ENCODE measurements around the gene MBL2.
A peak's percentile ranks its signal among the peaks of the same experiment; 100 is the strongest.

The MBL2 gene

DNA sequence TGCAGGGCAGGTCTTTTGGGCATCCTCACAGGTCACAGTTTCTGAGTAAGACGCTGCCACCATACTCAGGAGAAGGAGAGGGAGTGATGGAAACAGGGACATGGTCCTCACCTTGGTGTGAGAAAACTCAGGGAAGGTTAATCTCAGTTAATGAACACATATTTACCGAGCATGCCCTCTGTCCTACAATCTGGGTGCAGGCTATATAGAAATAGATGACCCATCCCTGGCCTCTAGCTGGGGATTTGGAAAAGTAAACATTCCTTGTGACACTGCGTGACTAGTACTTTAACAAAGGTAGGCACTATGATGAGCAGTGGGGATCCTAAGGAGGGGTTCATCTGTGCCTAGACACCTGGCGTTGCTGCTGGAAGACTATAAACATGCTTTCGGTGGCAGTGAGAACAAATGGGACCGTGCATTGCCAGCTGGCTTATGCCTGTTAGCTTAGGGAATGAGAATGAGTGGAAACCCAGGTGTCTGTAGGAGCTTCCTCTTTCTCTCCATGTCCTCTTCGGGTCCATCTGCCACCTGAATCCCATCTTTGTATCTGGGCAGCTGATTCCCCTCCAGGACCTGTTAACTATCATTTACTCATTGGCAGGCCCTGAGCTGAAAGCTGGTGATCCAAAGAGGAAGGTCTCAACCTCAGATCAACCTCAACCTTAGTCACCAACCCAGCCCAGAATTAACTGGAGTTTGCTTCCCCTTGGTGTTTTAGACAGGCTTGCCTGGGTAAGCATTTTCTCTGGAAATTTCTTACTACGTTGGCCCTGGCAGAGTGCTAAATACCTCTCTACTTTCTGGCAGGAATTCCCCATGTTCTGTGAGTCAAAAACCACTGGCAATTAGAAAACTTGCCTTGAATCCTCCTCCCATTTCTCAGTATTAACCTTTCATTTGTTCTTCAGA is 794 bp downstream of the MBL2 start:
- no peak for DNase-seq

DNA sequence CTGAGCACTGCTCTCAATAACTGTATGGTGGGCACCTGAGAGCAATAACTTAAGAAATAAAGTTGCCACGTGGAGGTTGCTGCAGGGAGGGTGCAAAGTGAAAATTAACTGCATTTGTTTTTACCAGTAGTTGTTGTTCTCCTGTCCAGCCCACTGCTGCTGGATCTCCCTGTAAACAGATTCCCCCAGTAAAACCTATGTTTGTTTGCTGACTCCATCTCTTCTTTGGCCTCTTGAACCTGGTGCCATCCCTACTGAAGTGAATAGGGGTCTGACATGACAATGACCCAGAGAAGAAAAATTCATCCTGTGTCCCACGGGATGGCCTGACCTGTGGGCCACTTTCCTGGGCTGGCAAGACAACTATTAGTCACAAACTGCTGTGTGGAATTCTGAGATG is 1.7 kb downstream of the MBL2 start:
- no peak for DNase-seq

DNA sequence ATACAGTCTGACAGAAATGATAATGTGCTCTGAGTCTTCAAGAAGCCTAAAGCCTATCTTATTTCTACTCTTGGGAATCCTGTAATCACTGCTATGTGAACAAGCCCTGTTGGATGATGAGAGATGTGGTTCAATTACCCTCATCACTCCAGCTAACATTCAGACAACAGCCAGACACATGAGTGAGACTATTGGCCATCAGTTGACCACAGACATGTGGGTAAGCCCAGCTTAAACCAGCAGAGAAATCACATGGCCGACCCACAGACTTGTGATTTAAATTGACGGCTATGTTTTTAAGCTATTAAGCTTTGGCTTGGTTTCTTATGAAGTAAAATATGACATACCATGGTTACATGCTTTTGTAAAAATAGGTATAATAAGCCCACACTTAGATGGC is 2.6 kb downstream of the MBL2 start:
- DNase-seq = no peak

DNA sequence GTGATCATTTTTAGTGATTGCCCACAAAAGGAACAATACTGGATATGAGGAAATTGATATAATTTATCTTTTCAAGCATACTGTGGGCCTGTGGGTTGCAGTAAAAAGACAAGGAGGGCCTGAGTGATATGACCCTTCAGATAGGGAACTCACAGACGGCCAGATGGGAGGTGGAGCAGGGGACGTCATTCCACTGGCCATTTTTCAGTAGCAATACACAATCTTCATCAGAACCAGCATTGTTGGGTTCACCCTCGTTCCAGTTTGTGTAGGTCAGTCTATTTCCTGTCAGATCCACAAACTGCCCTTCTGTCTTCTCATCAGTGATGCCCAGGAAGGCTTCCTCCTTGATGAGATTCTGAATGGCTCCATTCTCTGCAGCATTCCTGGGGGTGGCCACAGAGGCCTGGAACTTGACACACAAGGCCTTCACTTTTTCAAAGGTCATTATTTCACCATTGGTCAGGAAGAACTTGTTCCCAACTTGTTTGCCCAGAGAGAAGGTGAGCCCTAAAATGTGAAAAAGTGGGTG is 4.5 kb downstream of the MBL2 start:
- no peak for DNase-seq

DNA sequence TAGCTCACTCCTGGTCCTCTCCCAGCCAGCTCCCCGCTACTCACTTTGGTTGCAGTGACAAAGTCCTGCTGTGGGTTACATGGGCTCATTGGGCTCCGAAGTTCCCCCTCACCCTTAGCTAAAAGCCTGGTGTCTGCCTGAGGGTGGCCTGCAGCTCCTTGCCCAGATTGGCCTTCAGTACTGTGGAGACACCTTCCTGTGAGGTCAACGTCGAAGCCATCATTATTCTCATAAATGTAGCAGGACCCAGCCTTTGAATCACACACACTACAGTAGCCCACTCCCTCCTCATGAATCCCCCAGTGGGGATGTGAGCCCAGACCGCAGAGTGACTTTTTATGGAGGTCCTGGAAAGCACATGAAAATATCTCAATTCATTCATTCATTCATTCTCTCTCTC is 10.5 kb downstream of the MBL2 start:
- DNase-seq = no peak

DNA sequence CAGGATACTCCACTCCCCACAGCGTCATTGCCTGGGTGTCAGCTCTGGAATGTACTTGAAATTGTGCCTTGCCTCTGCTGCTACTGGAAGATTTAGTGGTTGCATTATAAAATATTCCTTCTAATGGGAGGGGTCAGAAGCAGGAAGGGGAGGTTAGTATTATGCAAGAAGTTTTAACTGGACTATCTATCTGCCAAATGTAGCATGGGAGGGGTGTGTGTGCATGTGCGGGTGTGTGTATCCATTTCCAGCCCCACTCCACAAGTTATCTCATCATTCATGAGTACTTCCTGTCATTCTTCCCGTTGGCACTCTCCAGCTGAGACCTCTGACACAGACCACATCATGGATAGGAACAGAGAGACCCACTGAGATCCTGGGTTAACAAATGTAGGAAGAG is 13.4 kb downstream of the MBL2 start:
- no peak for DNase-seq

DNA sequence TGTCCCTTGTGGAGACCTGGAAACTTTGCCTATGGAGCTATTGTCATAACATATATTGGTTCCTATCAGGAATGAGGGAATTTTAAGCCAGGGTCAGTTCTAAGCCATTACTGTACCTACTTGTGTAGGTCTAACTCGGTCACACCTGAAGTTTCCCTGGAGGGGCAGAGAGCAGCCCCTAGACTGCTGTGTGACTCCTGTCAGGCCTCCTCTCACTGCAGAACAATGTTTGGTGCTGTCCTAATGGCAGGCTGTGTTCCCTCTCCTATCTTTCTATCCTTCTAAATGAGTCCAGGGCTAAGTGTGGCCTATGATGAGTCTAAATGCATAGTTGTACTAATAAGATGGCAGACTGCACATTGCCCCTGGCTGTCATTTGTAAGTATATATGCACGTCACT is 14.2 kb downstream of the MBL2 start:
- DNase-seq = no peak

DNA sequence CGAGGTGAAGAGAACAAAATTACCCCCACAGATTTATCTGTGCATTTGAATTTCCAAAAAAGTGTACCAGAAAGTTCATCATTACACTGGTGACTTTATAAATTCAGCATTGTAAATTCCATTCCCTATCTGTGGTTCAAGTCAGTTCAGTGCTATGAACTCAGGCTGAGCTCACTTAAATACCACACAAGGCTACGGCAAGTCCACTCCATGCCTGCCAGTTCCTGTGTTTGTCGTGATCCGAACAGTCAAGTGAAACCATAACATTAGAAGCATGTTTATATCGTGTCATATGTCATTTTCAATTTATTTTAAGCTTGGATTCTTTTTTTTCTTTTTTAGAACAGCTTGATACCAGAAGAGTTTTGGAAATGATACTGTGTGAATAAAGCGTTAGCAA is 14.8 kb downstream of the MBL2 start:
- no peak for DNase-seq

DNA sequence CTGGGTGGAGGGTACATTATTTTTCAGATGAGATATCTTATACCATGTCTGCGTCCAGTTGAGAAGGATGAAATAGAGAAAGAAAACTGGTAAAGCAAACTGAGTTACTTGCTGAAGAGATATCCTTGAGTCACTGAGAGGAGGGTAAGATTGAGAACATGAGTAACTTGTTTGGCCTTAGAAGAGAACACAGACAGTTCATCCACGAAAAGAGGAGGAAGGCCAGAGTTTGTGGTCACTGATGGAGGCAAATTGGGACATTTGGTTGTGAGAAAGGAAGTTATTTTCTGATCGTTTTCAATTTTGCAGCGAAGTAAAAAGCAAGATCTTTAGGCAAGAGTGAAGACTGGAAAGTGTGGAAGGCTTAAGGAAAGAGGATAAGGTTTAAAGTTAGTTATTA is 15.6 kb downstream of the MBL2 start:
- no peak for DNase-seq

DNA sequence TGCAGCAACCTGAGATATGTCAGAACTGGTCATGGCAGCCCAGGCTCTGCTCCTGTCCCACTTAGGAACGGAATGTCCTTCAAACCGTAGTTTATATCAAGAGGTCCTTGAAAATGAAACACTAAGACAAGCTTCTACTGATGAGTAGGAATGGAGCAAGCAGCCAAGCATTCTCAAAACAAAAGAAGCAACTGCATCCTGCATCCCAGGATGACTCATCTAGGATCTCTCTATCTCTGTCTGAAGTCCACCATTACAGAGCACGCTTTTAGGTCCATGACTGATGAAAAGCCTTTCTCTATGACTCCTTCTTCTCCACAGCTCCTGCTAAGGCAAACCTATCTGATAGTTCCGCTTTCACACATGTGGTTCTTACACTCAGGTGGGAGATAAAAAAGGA is 16.3 kb downstream of the MBL2 start:
- no peak for DNase-seq

DNA sequence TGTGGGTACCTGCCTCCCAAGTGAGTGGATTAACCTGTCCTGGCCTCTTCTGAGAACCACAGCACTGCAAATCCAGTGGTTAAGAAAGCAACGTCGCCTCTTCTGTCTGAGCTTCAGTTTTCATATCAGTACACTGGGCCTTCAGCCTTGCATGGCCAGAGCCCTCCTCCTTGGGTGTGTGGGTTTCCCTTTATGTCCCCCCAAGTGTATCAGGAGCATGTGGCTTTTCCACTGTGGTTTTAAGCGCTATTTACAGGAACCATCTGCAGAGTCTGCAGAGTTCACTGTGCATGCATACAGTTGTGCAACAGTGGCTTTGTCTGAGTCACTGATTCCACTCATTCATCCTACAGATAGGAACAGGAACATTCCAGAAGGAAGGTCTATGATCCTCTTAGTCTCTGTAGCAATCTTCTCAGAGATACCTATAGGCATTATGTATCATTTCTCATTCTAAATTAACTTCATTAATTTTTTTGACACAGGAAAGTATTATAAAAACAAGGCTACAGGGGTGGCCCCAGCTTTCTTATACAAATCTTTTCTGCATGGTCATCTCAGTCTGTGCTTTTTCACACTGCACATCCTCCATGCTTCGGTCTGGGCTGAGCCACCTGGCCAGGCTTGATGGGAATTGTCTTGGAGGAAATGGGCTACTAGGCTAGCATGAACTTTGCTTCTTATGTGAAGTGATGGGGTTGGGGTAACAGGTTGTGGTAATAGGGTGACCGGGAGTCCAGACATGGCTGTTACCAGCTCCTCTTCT is 17.1 kb downstream of the MBL2 start:
- peak; percentile 3 for DNase-seq

DNA sequence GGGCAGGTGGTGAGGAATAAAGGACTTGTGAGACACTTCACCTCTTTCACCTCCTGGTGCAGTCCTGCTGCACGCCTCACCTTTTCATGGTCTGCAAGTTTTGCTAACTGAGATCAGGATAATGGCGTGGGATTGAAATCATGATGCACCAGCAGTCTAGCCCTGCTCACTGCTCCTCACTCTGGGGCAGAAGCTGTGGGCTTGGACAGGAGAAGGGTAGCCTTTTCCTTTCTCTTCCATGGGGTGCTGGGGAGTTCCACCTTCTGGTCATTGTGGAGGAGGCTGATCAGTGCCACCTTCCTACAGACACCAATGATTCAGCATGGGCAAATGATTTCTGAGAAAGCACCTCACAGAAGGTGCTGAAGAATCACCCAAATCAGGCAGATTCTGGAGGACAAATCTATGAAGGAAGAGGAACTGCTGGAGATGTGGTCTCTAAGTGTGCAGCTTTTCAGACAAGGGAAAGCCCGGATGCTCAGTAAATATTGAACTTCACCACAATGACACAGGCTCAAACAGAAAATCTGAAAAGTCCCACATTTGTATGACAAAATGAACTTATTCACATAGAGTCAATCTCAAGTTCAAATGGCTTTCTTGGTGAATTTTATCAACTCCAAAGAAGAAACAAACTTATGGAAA is 19.7 kb downstream of the MBL2 start:
- DNase-seq = no peak

DNA sequence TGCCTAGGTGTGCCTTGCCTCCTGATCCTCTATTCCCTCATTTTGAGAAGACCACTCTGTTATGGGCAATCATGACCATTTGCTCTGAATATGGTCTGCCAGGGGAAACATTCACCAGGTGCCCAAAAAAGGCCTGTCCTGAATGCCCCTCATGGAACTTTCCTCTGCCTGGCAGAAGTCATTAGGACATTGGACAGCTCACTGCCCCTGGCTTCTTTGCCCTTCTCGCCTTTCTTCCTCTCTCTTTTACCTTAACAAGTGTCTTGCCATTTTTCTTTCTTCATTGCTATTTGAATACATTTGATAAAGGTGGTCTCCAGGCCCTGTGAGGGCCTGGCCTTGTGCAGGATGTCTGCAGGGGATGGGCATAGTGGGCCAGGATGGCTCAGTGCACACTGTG is 20.3 kb downstream of the MBL2 start:
- no peak for DNase-seq

DNA sequence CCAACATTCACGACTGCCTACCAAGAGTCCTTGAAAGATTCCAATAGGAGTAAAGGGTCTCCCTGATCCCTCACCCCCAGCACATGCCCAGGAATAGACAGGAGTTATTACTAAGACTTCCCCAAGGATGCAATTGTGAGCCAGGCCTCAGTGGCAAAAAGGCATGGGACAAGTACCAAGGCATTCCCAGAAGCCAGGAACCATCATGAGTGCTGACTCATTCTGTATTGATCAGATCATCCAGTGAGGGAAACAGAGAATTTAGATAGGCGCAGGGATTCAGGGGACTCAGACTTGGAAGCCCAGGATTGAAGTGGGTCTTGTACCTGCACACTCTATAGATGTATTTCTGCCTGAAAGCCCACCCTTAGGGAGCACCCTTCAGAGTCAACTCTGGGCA is 21.2 kb downstream of the MBL2 start:
- no peak for DNase-seq

DNA sequence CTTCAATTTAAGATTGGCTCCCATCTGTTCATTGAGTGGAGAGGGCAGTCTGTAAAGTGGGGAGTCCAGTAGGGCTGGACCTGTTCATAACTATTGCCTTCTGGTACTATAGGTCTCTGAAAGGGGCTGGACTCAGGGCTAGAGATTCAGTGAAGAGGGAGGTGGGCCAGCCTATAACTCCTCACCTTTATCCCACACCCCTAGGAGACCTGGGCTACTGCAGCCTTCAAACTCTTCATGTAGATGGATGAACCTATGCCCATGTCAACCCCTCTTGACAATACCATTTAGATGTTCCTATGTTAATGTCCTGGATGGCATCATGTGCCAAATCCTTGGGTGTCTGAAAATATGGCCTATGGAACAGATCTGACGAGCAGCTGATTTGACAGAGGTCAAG is 22.0 kb downstream of the MBL2 start:
- DNase-seq = no peak

DNA sequence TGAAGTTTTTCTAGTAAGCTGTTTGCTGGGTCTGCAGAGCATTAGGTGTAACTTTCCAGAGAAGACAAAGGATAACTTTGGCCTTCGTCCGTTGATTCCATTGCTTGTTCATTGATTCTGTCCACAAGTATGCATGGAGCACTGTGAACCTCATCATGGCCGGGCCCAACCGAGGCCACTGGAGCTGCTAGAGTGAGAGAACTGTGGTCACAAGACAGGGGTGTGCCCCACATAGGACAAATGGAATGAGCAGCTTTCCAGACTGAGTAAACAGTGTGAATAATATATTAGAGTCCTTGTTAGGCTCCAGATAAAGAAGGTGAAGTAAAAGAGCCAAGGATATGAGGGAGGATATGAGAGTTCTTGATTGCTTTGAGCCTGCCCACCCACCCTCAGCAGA is 24.9 kb downstream of the MBL2 start:
- no peak for DNase-seq

DNA sequence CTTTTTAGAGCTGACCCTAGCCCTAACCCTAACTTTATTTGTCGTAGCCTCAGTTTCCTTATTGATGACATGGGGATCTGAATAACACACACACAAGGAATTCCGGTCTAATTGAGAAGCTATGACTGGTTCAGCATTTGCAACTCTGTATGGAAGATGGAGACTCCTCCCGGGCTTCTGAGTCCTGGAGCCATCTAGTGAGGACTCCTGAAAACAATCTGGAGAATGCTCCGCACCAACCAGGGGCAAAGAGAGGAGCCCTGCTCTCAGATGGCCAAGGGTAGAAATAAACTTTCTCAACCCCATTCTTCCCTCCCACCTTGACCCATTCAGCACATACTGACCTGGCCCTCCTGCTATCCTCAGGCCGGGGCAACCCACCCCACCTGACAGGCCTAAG is 26.4 kb downstream of the MBL2 start:
- DNase-seq = no peak

DNA sequence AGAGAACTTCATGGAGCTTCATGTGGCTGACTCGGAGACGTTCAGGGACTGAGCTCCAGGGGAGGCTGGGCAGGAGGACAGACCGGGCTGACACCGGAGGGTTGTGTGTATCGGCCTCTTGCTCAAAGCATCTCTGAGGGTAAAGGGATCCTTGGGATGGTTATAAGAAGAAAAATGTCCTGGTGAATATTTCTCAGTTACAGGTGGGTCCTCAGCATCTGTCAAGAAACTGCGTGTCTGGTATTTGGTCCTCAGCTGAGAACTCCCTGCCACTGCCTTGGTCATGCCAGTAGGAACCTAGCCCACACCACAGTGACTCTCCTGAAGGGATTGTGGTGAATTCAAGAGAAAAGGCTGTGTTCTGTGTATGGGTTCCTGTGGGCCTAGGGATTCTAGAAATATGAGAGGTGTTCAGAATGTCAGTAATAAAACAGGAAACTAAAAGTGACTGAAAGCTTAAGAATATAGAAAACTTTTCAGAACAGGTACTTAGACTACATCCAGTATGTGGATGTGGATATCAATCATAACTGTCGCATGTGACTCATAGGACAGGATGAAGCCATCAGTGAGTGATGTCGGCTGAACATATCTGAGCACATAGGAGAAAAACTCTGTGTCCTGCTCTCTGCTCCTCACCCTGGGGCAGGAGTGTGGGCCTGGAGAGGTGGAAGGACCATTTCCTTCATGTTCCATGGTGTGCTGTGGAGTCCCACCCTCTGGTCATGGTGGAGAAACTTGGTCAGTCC is 28.4 kb downstream of the MBL2 start:
- no peak for DNase-seq

DNA sequence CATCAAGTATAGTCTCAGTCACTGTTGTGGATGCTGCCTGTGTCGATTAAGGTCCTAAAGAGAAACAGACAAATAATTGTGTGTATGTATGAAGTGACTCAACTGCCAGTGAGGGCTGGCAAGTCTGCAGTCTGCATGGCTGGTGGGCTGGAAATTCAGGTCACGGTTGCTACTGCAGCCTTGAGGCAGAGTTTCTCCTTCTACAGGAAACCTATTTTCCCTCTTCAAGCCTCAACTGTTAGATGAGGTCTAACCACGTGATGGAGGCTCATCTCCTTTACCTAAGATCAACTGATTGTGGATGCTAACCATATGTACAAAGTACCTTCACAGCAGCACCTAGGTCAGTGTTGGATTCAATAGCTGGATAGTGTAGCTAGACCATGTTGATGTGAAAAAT is 29.9 kb downstream of the MBL2 start:
- no peak for DNase-seq

DNA sequence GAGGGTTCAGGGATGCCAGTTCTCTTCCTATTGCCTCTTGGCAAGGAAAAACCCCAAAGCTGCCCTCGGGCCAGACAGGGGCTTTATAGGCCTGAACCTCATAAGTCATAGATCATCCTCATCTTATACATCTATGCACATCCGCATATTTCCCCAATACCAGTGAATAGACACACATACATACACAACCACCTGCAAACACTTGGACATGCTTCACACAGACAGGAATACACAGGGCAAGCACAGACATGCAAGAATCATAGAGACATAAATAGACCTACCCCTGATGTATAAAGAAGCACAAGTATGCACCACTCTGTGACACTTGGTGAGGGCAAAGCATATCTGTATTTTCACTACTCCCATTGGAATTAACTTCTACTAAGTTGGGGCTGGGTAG is 30.7 kb downstream of the MBL2 start:
- DNase-seq = no peak

DNA sequence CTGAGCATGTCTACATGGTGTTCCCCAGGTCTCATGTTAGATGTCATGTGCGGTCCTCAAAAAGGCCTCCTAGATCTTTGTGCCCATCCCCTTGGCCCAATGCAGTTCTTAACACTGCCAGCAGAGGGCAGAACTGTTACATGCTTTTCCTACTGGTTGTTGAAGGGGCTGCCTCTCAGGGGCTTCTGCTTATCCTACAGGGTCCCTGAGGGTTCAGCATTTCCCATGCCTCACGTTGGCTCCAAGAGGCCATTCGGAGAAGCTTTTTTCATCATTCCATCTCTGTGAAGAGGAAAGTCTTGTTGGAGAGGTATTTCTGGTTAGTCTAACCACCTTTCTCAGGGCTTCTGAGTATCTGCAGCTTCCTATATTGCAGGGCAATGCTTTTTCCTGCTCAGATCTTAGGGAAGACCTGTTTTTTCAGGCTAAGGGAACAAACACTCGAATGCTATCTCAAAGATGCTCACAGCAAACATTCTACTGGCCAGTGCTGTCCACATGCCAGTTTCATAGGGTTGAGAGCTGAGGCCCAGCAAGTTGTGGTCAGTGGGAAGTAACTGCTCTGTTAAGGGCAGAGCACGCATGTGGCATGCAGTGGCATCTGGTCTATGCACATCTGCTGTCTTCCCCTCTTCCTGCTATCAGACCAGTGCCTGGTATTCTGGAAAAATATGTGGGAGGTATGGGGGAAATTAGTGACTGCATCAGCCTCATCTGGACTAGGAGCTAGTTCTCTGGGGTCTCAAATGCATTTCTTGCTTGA is 31.5 kb downstream of the MBL2 start:
- DNase-seq = peak; percentile 46

DNA sequence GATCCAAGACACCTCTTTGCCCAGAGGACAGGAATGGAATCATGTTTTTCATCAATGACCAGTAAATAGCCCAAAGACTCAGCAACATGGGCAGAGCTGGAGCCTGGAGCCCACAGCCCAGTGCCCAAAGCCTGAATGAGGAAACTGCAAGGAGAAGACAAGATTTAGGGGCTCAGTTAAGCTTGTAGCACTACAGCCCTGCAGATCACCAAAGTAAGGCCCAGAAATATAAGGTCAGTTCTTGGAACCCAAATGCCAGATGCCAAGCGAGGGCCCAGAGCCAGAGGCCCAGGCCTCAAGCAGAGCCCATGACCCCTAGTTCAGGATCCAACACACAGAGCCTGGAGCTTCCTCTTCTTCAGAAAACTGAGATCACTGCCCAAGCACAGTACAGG is 32.4 kb downstream of the MBL2 start:
- no peak for DNase-seq

Data from activated CD4-positive, alpha-beta T cell treated with anti-CD3 and anti-CD28 coated beads, Interleukin-10, Interleukin-2, amounts not matched to agents 100 ng/mL and 50 ng/mL, durations not matched to agents 16 hours and 8 hours (primary cell).